Stimulated activated CD8-positive, alpha-beta memory T cell treated with anti-CD3 and anti-CD28 coated beads, Interleukin-7, amount 100 ng/mL, for 24 hours (primary cell): ENCODE results near the gene PLN.

Source experiments
- DNase-seq: peaks from one replicate; pipeline ENCODE4 v3.0.0-alpha.2; 2020; ENCODE audit warnings: low read depth

The PLN gene

DNA sequence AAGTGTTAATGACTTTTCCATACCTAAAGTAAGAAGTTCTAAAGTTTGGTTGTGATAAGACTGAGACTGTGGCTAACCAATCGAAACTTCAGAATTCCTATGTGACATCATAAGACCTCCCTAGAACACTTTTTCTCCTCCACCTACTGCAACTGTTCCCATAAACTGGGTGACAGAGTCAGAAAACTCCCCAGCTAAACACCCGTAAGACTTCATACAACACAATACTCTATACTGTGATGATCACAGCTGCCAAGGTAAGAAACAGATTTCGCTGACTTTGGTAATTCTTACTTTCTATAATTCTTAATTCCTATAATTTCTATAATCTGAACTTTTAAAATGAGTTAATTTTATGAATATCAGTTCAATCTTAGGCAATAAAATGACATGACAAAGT is at the start of gene PLN:
PLN (plus strand) TSS at position 161 of the 400 bp plus-strand sequence. CDS start 10,626 bp downstream, outside the sequence.
- DNase-seq = no peak

DNA sequence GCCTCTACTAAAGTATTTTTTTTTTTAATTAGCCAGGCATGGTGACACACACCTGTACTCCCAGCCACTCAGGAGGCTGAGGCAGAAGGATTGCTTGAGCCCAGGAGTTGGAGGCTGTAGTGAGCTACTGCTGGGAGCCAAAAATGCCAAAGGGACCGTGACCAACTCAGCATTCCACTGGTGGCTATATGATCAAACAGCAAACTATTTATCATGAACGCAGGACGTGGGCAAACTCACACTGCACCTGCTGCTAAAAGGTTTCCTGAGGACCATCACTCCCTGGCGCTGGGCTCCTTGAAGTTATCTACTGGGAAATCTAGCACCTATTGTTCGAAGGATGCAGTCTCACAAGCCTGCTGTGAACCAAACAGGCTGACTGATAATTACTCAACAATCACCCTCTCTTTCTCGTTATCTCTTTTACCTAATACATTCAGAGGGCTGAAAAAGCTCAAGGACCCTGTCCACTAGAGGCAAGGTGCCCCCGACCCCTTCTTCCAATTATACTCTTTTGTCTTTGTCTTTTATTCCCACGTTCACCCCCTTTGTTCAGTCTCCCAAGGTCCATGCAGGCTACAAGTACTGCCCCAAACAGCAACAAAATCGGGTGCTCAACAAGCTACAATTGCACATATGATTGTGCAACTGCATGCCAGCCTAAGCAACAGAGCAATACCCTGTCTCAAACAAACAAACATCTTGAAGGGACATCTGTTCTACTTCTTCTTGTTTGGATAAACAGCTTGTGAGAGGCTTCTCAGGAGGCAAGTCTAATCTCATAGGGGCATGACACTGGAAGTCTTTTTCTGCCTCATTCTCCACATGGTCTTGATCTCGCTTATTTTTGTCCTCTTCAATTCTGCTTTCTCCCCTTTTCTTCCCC is 47.7 kb upstream of the PLN start:
- DNase-seq = no peak

DNA sequence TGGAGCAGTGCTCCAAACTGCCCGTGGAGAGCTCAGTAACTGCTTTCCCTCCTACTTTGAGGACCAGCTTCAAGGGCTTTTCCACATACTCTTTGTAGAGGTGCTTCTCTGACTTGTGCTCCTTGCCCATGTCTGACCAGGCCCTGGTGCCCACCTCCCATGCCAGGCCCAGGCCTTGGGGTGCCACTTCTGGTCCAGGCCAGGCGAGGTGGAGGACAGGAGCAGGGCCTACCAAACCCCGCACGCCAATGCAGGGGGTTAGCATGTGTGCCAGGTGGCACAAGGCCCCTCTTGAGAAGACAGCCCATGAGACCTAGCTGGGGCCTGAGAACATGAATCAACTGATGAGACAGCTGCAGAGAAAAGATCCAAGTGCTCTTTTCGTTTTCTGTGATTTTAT is 47.0 kb upstream of the PLN start:
- no peak for DNase-seq

DNA sequence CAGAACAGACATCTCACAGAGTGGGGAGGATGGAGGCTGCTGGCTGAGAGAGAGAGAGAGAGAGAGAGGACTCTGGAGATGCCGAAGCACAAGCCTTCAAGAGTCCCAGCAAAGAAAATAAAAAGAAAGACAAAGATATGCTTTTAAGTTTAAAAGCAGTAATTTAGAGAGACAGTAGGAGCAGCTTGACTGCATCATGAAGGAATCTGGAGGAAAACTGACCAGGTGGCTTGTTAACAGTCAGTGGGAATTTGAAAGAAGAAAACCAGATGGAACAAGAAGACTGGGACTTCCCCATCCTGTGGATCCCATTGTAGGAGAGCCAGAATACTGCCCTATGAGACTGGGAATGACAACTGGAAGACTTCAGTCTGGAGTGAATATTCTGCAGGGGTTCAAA is 46.3 kb upstream of the PLN start:
- DNase-seq = no peak

DNA sequence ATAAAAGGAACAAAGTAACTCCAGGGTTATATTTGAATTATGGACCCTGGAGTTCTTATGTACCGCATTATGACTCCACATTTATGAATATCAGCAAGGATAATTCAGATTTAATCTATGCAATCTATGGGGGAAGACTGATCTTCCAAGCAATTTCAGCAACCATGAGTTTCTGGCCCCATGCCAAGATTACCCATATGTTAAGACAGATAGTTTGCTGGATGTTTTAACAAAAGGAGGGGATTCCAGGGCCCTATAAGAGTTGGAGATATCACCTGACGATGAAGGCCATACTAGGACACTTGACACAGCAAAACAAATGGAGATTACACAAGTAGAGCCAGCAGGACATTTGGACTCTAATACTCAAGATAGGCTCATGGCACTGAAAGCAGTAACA is 45.9 kb upstream of the PLN start:
- DNase-seq = no peak

DNA sequence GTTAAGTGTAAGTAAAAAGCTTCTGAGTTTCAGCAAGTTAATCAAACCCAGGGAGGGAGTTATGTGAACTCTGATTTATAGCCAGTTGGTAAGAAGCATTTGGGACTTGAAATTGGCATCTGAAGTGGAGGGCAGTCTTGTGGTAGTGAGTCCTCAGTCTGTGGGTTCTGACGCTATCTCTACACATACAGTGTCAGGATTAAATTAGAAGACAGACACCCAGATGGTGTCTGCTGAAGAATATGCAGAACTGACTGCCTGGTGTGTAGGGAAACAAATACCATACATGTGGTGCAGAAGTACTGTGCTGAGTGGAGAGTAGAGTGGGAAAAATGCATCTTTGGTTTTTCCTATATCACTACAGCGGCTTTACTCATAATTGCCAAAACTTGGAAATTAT is 43.5 kb upstream of the PLN start:
- DNase-seq = no peak

DNA sequence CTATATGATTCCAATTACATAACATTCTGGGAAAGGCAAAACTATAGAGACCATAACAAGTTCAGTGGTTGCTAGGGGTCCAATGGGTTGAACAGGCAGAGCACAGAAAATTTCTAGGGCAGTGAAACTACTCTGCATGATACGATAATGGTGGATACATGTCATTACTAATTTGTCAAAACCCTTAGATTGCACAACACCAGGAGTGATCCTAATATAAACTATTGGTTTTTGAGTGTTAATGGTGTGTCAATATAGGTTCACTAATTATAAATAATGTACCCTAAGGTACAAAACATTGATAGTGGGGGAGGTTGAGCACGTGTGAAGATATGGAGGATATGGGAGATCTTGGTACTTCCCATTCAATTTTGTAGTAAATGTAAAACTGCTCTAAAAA is 42.4 kb upstream of the PLN start:
- DNase-seq = no peak

DNA sequence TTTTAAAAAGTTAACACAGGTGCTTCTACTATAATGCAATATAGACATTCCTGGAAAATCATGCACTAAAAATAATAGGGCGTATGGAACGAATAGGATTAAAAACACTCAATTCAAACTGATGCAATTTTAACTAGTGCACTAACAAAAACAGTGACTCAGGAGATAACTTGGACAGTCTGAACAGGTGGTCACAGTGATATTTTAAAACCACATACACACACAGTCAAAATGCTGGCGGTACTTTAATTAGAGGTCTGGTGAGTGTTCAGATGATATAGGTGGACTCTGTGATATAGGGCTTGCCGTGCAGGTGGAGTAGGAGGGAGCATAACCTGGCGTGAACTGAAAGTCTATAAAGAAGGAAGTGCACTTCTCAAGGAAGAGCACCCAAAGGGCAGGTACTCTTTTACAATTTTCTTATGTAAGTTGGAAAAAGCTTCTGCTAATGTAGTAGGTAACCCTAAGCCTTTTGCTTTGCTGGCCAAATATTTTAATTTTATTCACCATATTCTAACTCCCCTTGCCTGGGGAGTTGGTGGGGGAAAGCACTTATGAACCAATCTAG is 41.9 kb upstream of the PLN start:
- no peak for DNase-seq

DNA sequence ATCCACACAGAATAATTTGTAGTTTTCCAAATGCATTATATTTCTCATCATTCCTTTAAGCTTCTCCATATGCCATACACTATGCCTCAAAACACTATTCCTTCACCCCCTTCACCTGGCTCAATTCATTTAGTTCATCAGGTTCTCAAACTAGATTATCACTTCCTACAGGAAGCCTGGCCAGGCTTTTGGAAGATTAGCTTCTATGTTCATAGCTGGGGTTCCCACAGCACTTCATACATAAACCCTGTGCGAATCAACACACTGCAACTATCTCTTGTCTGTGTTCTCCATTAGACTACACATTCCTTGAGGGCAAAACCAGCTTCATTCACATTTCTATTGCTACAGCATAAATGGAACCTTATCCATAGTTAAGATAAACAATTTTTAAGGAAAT is 40.5 kb upstream of the PLN start:
- DNase-seq = no peak

DNA sequence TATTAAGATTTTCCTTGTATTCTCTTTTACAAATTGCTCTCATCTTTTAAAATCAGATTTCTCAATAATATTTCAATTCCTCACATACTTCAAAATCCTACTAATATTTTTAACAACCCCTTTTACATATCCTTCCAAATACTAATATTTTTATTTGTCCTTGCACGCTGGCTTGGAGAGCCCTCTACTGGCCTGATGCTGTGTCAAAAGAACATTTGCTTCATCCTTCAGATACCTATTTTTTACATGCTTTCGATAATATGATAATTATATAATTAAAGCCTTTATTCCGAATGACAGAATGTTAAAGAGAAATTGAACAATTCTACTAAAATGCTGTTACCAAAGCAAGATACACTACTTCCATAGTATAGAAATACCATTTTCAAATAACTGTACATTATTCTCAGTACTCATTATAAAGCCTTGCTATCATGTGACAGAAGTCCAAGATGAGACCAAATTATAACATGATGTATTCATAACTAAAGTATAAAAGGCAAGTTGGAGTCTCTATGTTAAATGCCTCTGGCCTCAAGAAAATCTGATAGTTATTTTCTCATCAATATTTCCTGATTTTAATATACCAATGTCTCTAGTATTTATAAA is 39.0 kb upstream of the PLN start:
- DNase-seq = no peak

DNA sequence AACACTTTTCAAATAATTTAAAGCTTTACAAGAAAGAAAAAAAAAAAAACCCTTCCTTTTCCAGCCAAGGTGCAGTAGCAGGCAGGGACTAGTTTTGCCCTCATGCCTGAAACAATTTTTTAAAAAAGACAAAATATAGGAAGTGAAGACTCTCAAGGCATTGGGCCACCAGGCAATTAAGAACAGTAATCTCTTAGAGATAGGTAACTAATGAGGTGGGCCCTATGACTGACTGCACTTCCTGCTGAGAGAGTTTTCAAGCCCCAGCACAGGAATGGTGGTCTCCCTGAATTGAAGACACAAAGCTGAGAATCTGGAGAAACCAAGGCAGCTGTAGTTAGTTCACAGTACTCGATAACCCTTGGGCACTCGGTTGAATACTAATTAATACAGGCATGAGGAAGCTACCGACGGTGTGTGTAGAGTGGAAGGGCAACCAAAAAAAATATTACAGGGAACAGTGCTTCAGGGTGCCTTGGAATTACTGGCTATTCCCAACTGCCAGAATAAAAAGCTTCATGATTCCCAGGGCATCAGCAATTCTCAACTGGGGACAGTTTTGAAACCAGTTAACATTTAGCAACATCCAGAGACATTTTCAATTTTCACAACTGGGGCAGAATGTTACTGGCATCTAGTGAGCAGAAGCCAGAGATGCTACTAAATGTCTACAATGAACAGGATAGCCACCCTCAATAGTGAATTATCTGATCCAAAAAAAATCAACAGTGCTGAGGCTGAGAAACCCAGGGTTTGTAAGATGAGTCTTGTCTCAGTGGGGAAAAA is 36.0 kb upstream of the PLN start:
- DNase-seq = no peak

DNA sequence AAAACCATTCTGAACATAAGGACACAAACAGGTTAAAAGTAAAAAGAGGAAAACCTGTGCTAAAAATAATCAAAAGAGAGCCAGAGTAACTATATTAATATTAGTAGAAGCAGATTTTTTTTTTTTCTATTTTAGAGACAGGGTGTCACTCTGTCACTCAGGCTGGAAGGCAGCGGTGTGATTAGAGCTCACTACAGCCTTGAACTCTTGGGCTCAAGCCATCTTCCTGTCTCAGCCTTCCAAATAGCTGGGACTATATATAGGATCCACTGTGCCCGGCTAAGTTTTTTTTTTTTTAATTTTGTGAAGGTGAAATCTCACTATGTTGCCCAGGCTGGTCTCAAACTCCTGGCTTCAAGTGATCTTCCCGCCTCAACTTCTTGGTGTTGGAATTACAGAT is 33.4 kb upstream of the PLN start:
- no peak for DNase-seq

DNA sequence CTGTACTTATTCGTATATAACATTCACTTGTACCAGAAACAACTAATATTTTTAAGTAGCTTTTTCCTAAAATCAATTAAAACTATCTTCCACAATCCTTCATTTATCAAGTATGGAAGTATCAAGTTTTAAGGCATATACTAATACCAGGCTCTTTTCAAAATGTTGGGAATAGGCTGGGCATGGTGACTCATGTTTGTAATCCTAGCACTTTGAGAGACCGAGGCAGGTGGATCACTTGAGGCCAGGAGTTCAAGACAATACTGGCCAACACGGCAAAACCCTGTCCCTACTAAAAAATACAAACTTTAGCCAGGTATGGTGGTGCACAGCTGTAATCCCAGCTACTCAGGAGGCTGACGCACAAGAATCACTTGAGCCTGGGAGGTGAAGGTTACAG is 25.7 kb upstream of the PLN start:
- no peak for DNase-seq

DNA sequence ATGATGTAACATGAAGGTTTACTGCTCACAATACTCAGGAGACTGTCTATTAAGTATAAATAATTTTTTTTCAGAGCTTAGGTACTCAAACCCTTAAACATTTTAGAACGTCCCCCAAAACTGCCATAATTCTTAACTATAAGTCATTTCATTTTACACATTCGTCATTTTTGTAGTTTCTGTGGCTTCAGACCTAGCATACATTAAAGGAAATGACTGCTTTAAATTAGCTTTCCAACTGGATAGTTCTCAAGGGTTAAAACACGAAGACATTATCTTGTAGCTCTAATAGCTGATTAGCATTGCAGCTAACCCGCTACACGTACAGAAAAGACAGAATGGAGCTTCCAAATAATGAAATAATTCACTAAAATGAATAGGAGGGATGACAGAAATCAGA is 24.9 kb upstream of the PLN start:
- DNase-seq = no peak

DNA sequence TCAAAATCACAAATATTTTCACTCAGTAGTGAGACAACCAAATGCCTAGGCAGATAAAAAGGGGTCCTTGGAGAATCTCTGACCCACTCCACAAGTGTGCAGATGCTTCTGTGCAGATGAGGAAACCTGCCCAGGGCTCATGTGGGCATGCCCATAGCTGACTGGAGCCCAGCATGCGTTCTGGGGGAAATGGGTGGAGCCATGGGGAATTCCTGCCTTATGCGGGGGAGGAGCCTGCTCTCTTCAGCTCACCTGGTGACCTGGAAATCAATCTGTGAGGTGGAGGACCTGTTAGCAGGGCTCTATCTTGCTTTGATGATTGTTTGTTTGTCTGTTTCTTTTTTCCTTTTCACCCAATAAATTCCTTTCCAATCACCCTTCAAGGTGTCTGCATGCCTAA is 23.4 kb upstream of the PLN start:
- no peak for DNase-seq

DNA sequence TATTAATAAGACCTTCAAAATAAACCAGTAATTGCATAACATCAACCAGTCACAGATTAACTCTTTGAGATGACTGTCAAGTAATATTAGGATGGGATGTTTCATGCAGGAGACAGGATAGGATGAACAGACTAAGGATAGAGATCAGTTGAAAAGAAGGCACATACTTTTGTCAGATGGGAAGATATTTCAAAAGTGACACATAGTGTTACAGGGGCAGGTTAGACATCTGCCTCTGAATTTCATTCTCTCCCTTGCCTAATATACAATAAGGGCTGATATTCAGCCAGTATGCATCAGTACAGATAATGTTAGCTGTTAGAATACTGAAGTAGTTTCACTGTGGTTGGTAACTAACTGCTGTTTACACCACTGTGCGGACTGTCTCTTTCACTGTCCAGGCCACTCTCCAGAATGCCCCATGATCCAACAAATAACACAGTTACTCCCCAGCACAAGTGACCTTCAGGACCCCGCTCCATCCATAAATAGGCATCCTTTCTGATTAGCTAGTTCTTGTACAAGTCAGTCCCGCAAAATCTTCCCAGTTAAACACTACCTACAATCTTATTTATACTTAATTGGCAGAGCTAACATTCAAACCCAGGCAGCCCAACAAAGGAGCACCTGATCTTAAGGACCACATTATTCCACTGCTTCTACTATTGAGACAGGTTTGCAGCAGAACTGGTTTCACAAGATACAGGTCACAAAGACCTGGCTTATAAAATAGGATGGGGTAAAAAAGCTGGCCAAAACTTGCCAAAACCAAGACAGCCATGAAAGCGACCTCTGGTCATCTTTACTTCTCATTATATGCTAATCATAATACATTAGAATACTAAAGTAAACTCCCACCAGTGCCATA is 21.9 kb upstream of the PLN start:
- DNase-seq = no peak

DNA sequence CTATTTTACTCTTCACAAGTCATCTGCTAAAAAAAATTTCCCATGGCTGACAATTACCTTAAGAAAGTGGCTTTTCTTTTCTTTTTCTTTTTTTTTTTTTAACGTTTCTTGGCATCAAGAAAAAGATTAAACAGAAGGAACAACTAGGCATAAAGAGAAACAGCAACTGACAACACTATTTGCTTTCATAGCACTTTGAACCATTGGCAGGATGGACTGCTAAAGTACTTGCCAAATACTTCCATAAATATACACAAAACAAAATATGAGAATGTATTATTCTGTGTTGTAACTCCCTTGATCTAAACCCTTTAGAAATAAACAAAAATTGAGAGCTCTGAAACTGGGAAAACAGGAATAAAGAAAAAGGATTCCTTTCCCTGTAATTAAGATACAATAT is 20.0 kb upstream of the PLN start:
- no peak for DNase-seq

DNA sequence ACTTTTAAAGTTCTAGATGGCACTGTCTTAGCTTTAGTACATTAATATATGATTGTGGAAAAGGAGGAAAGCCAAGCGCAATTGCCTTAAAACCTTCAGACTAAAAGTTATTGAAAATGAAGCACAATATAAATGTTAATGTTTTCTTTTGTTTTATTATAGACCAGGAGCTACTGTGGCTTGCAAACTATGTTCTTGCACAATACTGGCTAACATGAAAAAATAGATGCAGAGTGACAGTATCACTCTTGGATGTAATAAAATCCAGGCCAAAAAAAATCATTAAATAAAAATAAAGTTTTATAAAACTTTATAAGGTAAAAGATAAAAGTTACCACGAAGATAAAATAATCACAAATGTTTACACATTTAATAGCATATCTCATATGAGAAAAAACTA is 18.3 kb upstream of the PLN start:
- DNase-seq = no peak

DNA sequence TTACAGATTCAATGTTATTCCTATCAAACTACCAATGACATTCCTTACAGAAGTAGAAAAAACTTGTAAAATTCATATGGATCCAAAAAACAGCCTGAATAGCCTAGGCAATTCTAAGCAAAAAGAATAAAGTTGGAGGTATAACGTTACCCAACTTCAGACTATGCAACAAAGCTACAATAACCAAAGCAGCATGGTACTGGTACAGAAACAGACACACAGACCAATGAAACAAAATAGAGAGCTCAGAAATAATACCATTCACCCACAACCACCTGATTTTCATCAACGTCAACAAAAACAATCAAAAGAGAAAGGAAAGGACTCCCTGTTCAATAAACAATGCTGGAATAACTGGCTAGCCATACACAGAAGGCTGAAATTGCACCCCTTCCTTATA is 17.2 kb upstream of the PLN start:
- no peak for DNase-seq

DNA sequence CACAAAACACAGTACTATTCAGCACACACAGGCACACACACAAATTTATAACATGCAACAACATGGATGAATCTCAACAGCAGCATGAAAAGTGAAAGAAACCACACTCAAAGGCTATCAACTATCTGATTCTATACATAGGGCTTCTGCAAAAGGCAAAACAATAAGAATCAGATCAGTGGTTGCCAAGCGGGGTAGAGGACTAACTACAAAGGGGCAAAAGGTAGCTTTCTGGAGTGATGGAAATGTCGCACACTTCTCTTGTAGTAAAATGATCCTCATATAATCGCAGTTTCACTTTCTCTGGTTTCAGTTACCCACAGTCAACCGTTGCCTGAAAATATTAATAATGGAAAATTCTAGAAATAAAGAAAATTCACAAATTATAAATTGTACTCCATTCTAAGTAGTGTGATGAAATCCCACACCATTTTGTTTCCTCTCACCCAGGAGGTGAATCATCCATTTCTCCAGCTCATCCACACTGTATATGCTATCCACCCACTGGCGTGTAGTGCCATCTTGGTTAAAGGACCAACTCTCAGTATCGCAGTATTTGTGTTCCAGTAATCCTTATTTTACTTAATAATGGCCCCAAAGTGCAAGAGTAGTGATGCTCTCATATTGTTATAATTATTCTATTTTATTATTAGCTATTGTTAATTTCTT is 12.8 kb upstream of the PLN start:
- no peak for DNase-seq

DNA sequence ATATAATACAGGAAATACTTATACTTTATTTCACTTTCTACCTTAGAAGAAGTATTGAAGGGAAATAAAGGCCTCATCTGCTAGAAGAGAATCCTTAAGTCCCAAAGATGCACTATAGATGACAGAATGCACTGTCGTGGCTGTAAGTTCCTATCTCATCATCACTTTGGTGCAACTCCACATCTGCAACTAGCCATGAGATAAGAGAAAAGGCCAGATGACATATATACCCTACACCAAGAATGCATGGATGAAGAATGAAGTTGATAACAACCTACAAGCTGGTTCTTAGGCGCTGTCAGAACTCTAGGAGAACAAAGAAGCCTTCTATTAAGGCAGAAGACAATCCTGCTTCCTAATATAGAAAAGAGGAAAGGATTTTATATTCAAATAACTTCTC is 11.6 kb upstream of the PLN start:
- DNase-seq = no peak
